ENCODE data around the gene SULT1A2.
"Not testable (repeated sequence)": the region's sequence is repeated elsewhere in the genome, so short reads cannot be mapped to it uniquely, and the experiment has no call there.

Gene SULT1A2

GRCh38 chr16:28609631-28610594 lies 13.1 kb upstream of the SULT1A2 start, which contains the start of gene SULT1A1:
Gene SULT1A1 (minus strand): TSS chr16:28610044. CDS start chr16:28608855, 1,189 bp downstream.
- DNase-seq (ENCODE audit: low spot score): peak; percentile 73

GRCh38 chr16:28608867-28609596 lies 12.2 kb upstream of the SULT1A2 start:
- DNase-seq (ENCODE audit: low spot score): not testable (repeated sequence)

- not testable (repeated sequence) for DNase-seq (ENCODE audit: low spot score)
These were observed 11.6 kb upstream of the SULT1A2 start for GRCh38 chr16:28608496-28608808.

GRCh38 chr16:28607681-28608495 lies 11.0 kb upstream of the SULT1A2 start:
- not testable (repeated sequence) for DNase-seq (ENCODE audit: low spot score)

- no peak for DNase-seq (ENCODE audit: low spot score)
These were observed 10.3 kb upstream of the SULT1A2 start for GRCh38 chr16:28607116-28607623.

GRCh38 chr16:28606291-28607115 lies 9.7 kb upstream of the SULT1A2 start:
- DNase-seq (ENCODE audit: low spot score): no peak

GRCh38 chr16:28604186-28604565 lies 7.3 kb upstream of the SULT1A2 start:
- DNase-seq (ENCODE audit: low spot score): no peak

- DNase-seq (ENCODE audit: low spot score): no peak
These were observed 6.7 kb upstream of the SULT1A2 start for GRCh38 chr16:28603381-28604185.

- DNase-seq (ENCODE audit: low spot score): no peak
These were observed 5.7 kb upstream of the SULT1A2 start for GRCh38 chr16:28602529-28602928.

- DNase-seq (ENCODE audit: low spot score): not testable (repeated sequence)
These were observed 5.2 kb upstream of the SULT1A2 start for GRCh38 chr16:28602062-28602461.

GRCh38 chr16:28601589-28601988 lies 4.7 kb upstream of the SULT1A2 start:
- not testable (repeated sequence) for DNase-seq (ENCODE audit: low spot score)

GRCh38 chr16:28600965-28601364 lies 4.1 kb upstream of the SULT1A2 start:
- DNase-seq (ENCODE audit: low spot score): not testable (repeated sequence)

- not testable (repeated sequence) for DNase-seq (ENCODE audit: low spot score)
These were observed 2.8 kb upstream of the SULT1A2 start for GRCh38 chr16:28599377-28600285.

GRCh38 chr16:28597692-28598261 lies 927 bp upstream of the SULT1A2 start:
- DNase-seq (ENCODE audit: low spot score): peak; percentile 34

GRCh38 chr16:28596115-28596630 lies 677 bp downstream of the SULT1A2 start:
- no peak for DNase-seq (ENCODE audit: low spot score)

GRCh38 chr16:28595451-28595850 lies 1.4 kb downstream of the SULT1A2 start:
- DNase-seq (ENCODE audit: low spot score): not testable (repeated sequence)

GRCh38 chr16:28592979-28593553 lies 3.8 kb downstream of the SULT1A2 start:
- DNase-seq (ENCODE audit: low spot score): no peak

GRCh38 chr16:28592511-28592910 lies 4.3 kb downstream of the SULT1A2 start:
- no peak for DNase-seq (ENCODE audit: low spot score)

All from SW480 (cell line).